NCI-H1092 treated with DMSO at 0.1 percent for 48 hours (cell line): ENCODE measurements around the gene MAGEB3.
"Not testable (repeated sequence)": the region's sequence is repeated elsewhere in the genome, so short reads cannot be mapped to it uniquely, and the experiment has no call there.

Experiments used
- DNase-seq: peaks from one replicate; lab custom pipeline; 2025; lab: John Stamatoyannopoulos, UW

Gene MAGEB3, protein sequence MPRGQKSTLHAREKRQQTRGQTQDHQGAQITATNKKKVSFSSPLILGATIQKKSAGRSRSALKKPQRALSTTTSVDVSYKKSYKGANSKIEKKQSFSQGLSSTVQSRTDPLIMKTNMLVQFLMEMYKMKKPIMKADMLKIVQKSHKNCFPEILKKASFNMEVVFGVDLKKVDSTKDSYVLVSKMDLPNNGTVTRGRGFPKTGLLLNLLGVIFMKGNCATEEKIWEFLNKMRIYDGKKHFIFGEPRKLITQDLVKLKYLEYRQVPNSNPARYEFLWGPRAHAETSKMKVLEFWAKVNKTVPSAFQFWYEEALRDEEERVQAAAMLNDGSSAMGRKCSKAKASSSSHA

GRCh38 chrX:30230395-30230794 lies at the start of gene MAGEB3:
Gene MAGEB3, plus strand, starts transcription at chrX:30230657. Its CDS starts 5,268 bp downstream, at chrX:30235925.
- DNase-seq: no peak

DNA sequence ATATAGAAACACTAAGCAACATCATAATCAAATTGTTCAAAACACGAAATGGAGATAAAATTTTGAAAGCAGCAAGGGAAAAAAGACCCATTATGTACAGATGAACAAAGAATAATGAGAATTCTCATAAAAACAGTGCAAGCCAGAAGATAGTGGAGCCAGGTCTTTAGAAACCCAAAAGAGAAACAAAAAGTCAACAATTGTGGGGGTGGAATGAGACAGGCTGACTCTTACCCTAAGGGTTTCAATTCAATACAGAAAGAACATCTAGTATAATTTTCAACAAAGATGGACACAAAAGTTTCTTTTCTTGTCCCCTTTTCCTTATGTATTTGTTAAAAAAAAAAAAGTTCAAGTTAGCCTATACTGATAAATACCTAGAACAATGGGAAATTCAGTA lies 49.1 kb upstream of the MAGEB3 start:
- no peak for DNase-seq

GRCh38 chrX:30183554-30183953 lies 46.9 kb upstream of the MAGEB3 start:
- DNase-seq: no peak

DNA sequence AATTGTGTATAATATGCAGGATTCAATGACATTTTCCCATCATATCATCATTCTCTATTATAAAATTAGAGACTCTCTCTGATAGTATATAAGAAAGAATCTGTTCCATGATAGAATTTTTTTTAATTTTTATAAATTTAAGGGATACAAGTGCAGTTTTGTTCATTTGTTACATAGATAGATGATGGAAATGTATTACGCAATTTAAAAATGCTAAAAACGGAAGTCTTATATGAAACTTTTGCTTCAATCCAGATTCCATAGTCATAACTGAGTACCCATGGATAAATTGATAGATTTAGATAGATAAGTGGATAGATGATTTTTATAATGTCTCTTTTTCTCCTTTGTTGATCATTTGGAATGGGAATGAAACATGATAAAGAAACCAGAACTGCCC lies 40.0 kb upstream of the MAGEB3 start:
- DNase-seq: no peak

DNA sequence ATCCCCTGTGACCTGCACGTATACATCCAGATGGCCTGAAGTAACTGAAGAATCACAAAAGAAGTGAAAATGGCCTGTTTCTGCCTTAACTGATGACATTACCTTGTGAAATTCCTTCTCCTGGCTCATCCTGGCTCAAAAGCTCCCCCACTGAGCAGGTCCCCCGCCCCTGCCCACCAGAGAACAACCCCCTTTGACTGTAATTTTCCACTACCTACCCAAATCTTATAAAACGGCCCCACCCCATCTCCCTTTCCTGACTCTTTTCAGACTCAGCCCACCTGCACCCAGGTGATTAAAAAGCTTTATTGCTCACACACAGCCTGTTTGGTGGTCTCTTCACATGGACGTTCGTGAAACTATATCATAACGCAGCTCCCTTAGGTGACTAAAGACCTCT lies 36.5 kb upstream of the MAGEB3 start:
- not testable (repeated sequence) for DNase-seq

GRCh38 chrX:30196322-30196721 lies 34.1 kb upstream of the MAGEB3 start:
- DNase-seq: no peak

- no peak for DNase-seq
These were observed 18.3 kb upstream of the MAGEB3 start for GRCh38 chrX:30212172-30212571.

DNA sequence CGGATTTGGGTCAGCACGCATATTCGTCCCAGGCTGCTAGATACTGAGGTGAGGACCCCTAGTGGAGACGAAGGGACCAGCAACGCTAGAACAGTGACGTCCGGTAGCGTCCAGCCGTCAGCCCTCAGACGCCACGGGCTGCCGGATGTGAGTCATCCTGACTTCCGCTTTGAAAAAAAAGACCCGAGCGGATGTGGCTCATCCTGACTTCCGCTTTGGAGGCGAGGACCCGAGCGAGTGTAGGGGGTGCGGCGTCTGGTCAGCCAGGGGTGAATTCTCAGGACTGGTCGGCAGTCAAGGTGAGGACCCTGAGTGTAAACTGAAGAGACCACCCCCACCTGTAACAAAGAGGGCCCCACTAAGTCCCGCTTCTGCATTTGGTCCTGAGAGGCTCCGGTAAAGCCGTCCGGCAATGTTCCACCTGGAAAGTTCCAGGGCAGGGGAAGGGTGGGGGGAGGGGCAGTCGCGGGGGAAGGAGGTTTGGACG lies 15.1 kb upstream of the MAGEB3 start, which contains the start of gene MAGEB2:
Gene MAGEB2 (plus strand): TSS at position 207 of the 487 bp plus-strand sequence. CDS start 3,018 bp downstream, outside the sequence.
- DNase-seq: no peak

GRCh38 chrX:30217465-30217864 lies 13.0 kb upstream of the MAGEB3 start:
- DNase-seq: no peak

GRCh38 chrX:30219372-30219771 lies 11.1 kb upstream of the MAGEB3 start:
- no peak for DNase-seq

- no peak for DNase-seq
These were observed 9.8 kb upstream of the MAGEB3 start for GRCh38 chrX:30220661-30221060.

DNA sequence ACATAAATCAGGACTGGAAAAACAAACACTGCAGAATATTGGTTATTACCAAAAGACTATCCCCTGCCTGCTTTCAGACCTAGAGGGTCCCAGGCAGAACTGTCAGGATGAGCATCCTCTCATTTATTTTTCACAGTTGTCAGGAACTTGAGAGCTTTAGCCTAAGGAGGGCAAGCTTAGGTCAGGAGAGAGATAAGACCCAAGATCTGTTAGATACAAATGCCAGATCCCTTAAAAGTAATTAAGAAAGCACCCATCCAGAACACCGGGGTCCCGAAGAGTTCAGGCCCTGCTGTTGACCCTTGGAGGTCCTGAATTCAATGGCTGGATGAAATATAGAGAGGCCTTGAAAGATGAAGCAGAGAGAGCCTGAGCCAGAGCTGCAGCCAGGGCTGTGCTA lies 5.9 kb upstream of the MAGEB3 start:
- DNase-seq: no peak

DNA sequence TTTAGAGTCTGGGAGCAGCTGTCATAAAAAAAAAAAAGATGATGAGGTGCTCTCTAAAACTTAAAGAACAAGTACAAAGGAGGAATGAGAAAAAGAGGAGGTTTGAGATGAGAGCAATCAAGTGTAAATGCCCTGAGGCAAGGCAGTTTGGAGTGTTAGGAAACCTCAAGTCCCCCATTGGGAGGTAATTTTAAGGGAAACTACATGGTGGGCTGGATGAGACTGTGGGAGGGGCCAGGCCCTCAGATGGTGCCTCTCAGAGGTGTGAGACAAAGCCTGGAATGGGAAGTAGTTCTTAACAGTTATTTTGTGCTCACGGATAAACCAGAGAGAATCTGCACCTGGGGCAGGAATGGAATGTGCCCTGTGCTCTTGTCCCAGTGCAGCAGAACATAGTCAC lies 1.9 kb upstream of the MAGEB3 start:
- no peak for DNase-seq

- DNase-seq: no peak
These were observed 11.4 kb downstream of the MAGEB3 start, which contains the start of gene MAGEB4 for GRCh38 chrX:30241724-30242415. Gene MAGEB4, plus strand, starts transcription at chrX:30242000. Its CDS starts 136 bp downstream, at chrX:30242136.

DNA sequence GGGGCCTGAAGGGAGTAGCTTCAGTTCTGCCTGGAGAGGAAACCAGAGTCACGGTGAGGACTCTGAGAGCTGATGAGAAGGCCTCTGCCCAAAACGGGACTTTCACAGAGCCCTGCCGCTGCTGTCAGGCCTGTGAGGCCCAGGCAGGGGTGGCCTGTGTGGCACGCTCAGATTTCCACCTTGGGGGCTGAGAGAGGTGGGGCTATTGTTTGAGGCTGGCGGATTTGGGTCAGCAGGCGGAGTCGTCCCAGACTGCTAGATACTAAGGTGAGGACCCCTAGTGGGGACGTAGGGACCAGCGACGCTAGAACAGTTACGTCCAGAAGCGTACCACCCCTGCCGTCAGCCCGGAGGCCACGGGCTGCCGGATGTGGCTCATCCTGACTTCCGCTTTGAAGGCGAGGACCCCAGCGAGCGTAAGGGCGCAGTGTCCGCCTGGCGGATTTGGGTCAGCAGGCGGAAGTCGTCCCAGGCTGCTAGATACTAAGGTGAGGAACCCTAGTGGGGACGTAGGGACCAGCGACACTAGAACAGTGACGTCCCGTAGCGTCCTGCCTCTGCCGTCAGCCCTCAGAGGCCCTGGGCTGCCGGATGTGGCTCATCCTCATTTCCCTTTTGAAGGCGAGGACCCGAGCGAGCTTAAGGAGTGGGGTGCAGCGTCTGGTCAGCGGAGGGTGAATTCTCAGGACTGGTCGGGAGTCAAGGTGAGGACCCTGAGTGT lies 16.5 kb downstream of the MAGEB3 start, which contains the start of gene MAGEB1:
Gene MAGEB1 (plus strand): TSS at position 378 of the 721 bp plus-strand sequence. CDS start 3,348 bp downstream, outside the sequence.
- no peak for DNase-seq

DNA sequence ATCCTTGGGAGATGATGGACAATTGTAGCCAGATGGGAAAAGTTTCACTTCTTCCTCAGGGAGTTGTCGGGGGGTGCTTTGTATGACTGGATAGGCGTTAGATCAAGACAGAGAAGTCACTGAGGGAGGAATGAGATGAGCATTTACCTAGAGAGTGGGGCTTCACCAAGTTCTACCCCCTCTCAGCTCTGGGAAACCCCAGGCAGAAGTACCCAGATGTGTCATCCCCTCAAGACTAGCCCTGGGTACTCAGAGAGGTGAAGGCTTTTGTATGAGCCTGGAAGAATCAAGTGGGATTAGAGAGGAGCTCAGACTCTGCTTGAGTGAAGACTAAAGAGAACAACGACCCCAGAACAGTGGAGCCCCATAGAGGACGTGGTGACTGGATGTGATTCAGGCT lies 18.4 kb downstream of the MAGEB3 start:
- DNase-seq: no peak

- DNase-seq: no peak
These were observed 22.8 kb downstream of the MAGEB3 start for GRCh38 chrX:30253257-30253656.

DNA sequence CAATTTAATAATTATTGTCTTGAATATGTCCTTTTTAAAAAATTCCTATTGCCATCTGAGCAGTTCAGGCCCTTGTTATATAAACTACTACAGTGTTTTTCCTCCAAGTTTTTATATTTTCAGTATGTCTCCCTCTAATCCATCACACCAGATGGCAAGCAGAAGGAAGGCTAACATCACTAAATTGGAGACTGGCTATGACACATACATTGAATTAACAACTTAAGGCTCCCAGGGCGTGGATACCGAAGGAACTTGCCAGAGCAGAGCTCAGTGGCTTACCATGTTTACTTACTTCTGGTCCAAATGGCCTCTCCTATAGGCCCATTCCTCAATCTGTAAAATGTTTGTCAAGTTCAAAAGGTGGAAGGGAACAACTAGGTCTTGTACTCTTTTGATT lies 29.5 kb downstream of the MAGEB3 start:
- no peak for DNase-seq

GRCh38 chrX:30261012-30261411 lies 30.6 kb downstream of the MAGEB3 start:
- DNase-seq: no peak

- no peak for DNase-seq
These were observed 32.3 kb downstream of the MAGEB3 start for GRCh38 chrX:30262763-30263162.

DNA sequence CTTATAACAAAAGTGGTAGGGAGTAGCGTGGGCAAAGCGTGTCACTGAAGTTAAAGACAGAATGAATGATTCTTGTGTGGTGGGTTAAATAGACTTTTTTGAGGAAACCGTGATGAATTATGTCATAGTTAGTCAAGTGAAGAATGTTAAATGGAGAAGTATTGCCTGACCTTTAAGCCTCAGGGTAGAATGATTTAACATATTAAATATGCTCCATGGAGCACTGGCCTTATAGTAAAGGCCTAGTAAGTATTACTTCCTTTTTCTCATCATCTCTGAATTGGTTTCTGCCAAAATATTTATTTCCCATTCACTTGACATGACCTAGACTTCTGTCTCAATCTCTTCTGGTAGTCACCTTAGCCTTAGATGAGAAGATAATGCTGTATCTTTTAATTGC lies 40.2 kb downstream of the MAGEB3 start:
- DNase-seq: no peak

GRCh38 chrX:30275498-30275897 lies 45.0 kb downstream of the MAGEB3 start:
- DNase-seq: peak; percentile 35
